OCI-LY7 (cell line): ENCODE measurements around the gene DAGLA. TPM values are rescaled to one million over a fixed set of nuclear protein-coding genes. Genes with fewer than 3 reads are reported as not detected.

Source experiments
- BruUV-seq: library from RNA; stranded (reverse); fragments of 400-500 nt; replicated peaks from 2 replicates; lab custom pipeline; 2021; lab: Mats Ljungman, UMichigan
- CTCF ChIA-PET: fragments of 300-600 bp; sonication (Branson Sonifier 250); formaldehyde crosslinking; loops from one replicate; lab custom pipeline; 2022; ENCODE audit warnings: antibody characterized with exemption; ENCODE audit not compliant: unreplicated experiment; lab: Charles Lee
- POLR2A ChIA-PET: fragments of 300-600 bp; sonication (Branson Sonifier 250); formaldehyde crosslinking; loops from one replicate; lab custom pipeline; 2022; ENCODE audit warnings: antibody characterized with exemption; lab: Charles Lee
- DNase-seq: peaks from one replicate; pipeline ENCODE4 v3.0.0-alpha.2; 2015; ENCODE audit warnings: low spot score
- H2AFZ ChIP-seq: fragments of 200-600 bp; sonication (generic), shearing (Covaris generic); 2 replicates; pipeline ENCODE4 v1.6.1; 2014; ENCODE audit warnings: mild to moderate bottlenecking, antibody characterized with exemption, low read length, moderate library complexity
- H3K27ac ChIP-seq: fragments of 200-600 bp; sonication (generic); 2 replicates; pipeline ENCODE4 v1.5.1; 2014; ENCODE audit warnings: mixed run types, low read depth, mild to moderate bottlenecking, moderate library complexity, low read length, inconsistent platforms; ENCODE audit not compliant: poor library complexity, severe bottlenecking
- H3K36me3 ChIP-seq: fragments of 200-600 bp; sonication (generic); 2 replicates; pipeline ENCODE4 v1.6.1; 2014; ENCODE audit warnings: mild to moderate bottlenecking, antibody characterized with exemption, low read length, moderate library complexity, mixed read lengths; ENCODE audit not compliant: insufficient read depth
- H3K4me1 ChIP-seq: fragments of 200-600 bp; sonication (generic); 2 replicates; pipeline ENCODE4 v1.5.1; 2014; ENCODE audit warnings: mild to moderate bottlenecking, low read length; ENCODE audit not compliant: insufficient read depth, poor library complexity, severe bottlenecking
- H3K4me2 ChIP-seq: fragments of 200-600 bp; sonication (generic); 2 replicates; pipeline ENCODE4 v1.6.1; 2014; ENCODE audit warnings: mild to moderate bottlenecking, low read length
- H3K4me3 ChIP-seq: fragments of 200-600 bp; sonication (generic); 2 replicates; pipeline ENCODE4 v1.5.1; 2014; ENCODE audit warnings: mild to moderate bottlenecking, low read depth, low read length; ENCODE audit not compliant: poor library complexity, severe bottlenecking
- H3K79me2 ChIP-seq: fragments of 200-600 bp; sonication (generic); 2 replicates; pipeline ENCODE4 v1.6.1; 2016; ENCODE audit warnings: low read depth, mild to moderate bottlenecking, low read length, moderate library complexity, mixed read lengths; ENCODE audit not compliant: insufficient read depth
- H3K9me2 ChIP-seq: fragments of 200-600 bp; sonication (generic); 2 replicates; pipeline ENCODE4 v1.6.1; 2016; ENCODE audit warnings: mild to moderate bottlenecking, low read length, mixed read lengths; ENCODE audit not compliant: insufficient read depth
- H3K9me3 ChIP-seq: fragments of 200-600 bp; sonication (generic); 2 replicates; pipeline ENCODE4 v1.6.1; 2014; ENCODE audit warnings: mild to moderate bottlenecking, mixed run types, low read length, mixed read lengths
- H4K20me1 ChIP-seq: fragments of 200-600 bp; sonication (generic); 2 replicates; pipeline ENCODE4 v1.6.1; 2014; ENCODE audit warnings: mild to moderate bottlenecking, antibody characterized with exemption, low read length, moderate library complexity, mixed read lengths; ENCODE audit not compliant: insufficient read depth
- EZH2phosphoT487 ChIP-seq: fragments of 200-600 bp; sonication (generic); IDR thresholded peaks from 2 replicates; pipeline ENCODE4 v1.6.1; 2018; ENCODE audit warnings: low read depth, borderline replicate concordance, mild to moderate bottlenecking, mixed run types, antibody characterized with exemption, low read length, moderate library complexity, mixed read lengths
- intact Hi-C: fragments of 100-400 bp; cut with micrococcal nuclease; formaldehyde crosslinking; loops from one replicate; pipeline ENCODE4 v1.10.0; 2022; ENCODE audit not compliant: unreplicated experiment
- total RNA-seq, 2 experiments: library from RNA; depleted of rRNA in 1 of 2; stranded (reverse); fragments of >200 nt in 1 of 2; shearing (Covaris generic) in 1 of 2; gene quantifications; 2 replicates each; pipeline ENCODE4 v1.2.3, GENCODE V29; 2014 to 2022
- TF ChIP-seq, protein P1 (sequence below): fragments of 200-600 bp; sonication (generic); conservative IDR thresholded peaks from 2 replicates; pipeline ENCODE4 v1.5.1; 2014; ENCODE audit warnings: mild to moderate bottlenecking, antibody characterized with exemption, low read length, moderate library complexity, mixed read lengths

The DAGLA gene
- total RNA-seq, 2 experiments from 2014 or later: not detected

DNA sequence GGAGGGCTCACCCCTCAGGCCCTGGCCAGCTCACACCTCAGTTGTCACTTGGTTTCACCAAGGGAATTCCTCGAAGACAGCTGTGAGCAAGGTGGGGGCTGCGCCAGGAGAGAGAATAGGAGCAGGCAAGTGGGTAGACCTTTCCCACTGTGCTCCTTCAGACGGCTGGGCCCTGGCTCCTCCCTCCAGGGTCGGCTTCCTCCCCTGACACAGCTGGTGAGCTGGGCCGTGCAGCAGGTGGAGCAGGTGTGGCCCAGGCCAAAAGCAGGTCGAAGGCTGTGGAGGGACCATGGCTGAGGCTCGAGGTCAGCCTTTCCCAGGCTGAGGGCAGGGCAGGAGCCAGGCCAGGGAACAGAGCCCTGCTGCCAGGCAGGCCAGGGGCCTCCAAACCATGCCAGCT, 59.8 kb downstream of the DAGLA start:
- no peak for TF ChIP-seq EZH2phosphoT487
- TF ChIP-seq, protein P1, sequence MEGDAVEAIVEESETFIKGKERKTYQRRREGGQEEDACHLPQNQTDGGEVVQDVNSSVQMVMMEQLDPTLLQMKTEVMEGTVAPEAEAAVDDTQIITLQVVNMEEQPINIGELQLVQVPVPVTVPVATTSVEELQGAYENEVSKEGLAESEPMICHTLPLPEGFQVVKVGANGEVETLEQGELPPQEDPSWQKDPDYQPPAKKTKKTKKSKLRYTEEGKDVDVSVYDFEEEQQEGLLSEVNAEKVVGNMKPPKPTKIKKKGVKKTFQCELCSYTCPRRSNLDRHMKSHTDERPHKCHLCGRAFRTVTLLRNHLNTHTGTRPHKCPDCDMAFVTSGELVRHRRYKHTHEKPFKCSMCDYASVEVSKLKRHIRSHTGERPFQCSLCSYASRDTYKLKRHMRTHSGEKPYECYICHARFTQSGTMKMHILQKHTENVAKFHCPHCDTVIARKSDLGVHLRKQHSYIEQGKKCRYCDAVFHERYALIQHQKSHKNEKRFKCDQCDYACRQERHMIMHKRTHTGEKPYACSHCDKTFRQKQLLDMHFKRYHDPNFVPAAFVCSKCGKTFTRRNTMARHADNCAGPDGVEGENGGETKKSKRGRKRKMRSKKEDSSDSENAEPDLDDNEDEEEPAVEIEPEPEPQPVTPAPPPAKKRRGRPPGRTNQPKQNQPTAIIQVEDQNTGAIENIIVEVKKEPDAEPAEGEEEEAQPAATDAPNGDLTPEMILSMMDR: no peak
- intact Hi-C loops: no loop called here
- Histone ChIP-seq H3K4me1 (no peaks in the 10 kb centered on the region), H4K20me1 (no peaks in the 10 kb centered on the region), H3K9me3 (no peaks in the 10 kb centered on the region), H2AFZ (no peak overlapping the region), H3K9me2 (no peaks in the 10 kb centered on the region), H3K4me2 (no peak overlapping the region), H3K4me3 (no peak overlapping the region), H3K79me2 (no peaks in the 10 kb centered on the region), H3K27ac (no peak overlapping the region), H3K36me3 (no peaks in the 10 kb centered on the region)
- POLR2A ChIA-PET: no interaction called here
- no TSS peak for BruUV-seq
- CTCF ChIA-PET: no interaction called here
- no peak for DNase-seq

DNA sequence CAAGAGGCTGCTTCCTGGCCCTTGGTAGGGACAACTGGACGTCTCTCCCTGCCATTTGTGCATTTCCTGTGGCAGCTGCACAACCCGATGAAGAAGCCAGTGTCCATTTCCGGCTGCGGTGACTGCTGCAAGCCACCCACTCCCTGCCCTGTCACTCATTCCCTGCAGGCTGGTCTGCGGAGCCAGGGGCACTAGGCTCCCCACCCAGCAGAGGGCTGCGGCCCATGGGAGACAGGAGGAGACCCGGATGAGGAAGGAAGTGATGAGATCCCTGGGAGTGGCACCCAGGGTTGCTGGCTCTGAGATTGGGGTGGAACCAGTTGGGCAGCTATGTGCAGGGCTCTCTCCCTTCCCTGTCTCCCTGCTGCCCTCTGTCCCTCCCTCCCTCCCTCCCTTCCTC, 62.2 kb downstream of the DAGLA start:
- Histone ChIP-seq H3K36me3 (no peaks in the 10 kb centered on the region), H3K27ac (no peak overlapping the region), H3K4me3 (no peak overlapping the region), H3K4me1 (no peaks in the 10 kb centered on the region), H3K9me2 (no peaks in the 10 kb centered on the region), H3K9me3 (no peaks in the 10 kb centered on the region), H3K79me2 (no peaks in the 10 kb centered on the region), H4K20me1 (no peaks in the 10 kb centered on the region), H3K4me2 (no peak overlapping the region), H2AFZ (no peak overlapping the region)
- no peak for DNase-seq
- intact Hi-C loops: no loop called here
- ChIA-PET CTCF (no interaction called here), POLR2A (no interaction called here)
- BruUV-seq: no TSS peak
- TF ChIP-seq, protein P1: no peak
- no peak for TF ChIP-seq EZH2phosphoT487

DNA sequence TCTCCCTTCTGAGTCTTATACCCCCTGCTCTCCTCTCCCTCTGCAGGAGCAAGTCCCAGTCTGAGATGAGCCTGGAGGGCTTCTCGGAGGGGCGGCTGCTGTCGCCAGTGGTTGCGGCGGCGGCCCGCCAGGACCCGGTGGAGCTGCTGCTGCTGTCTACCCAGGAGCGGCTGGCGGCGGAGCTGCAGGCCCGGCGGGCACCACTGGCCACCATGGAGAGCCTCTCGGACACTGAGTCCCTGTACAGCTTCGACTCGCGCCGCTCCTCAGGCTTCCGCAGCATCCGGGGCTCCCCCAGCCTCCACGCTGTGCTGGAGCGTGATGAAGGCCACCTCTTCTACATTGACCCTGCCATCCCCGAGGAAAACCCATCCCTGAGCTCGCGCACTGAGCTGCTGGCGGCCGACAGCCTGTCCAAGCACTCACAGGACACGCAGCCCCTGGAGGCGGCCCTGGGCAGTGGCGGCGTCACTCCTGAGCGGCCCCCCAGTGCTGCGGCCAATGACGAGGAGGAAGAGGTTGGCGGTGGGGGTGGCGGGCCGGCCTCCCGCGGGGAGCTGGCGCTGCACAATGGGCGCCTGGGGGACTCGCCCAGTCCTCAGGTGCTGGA, 63.4 kb downstream of the DAGLA start:
- no peak for TF ChIP-seq EZH2phosphoT487
- TF ChIP-seq, protein P1: no peak
- CTCF ChIA-PET: no interaction called here
- Histone ChIP-seq H3K9me2 (no peaks in the 10 kb centered on the region), H3K36me3 (no peaks in the 10 kb centered on the region), H4K20me1 (no peaks in the 10 kb centered on the region), H3K9me3 (no peaks in the 10 kb centered on the region), H3K79me2 (no peaks in the 10 kb centered on the region), H3K4me3 (no peak overlapping the region), H3K4me1 (no peaks in the 10 kb centered on the region), H3K27ac (no peak overlapping the region), H3K4me2 (no peak overlapping the region), H2AFZ (no peak overlapping the region)
- no TSS peak for BruUV-seq
- DNase-seq: no peak
- intact Hi-C loops: no loop called here
- POLR2A ChIA-PET: no interaction called here
